Measurements from ENCODE around the gene ADCY5.

The ADCY5 gene

GRCh38 chr3:123321806-123322205 is 127.1 kb downstream of the ADCY5 start:
- no peak for TF ChIP-seq CTCF (IDR thresholded peaks at IDR 0.05)

- TF ChIP-seq CTCF (IDR thresholded peaks at IDR 0.05): no peak
Observed at GRCh38 chr3:123320221-123320620, 128.7 kb downstream of the ADCY5 start.

- no peak for TF ChIP-seq CTCF (IDR thresholded peaks at IDR 0.05)
Observed at GRCh38 chr3:123319760-123320159, 129.1 kb downstream of the ADCY5 start.

DNA sequence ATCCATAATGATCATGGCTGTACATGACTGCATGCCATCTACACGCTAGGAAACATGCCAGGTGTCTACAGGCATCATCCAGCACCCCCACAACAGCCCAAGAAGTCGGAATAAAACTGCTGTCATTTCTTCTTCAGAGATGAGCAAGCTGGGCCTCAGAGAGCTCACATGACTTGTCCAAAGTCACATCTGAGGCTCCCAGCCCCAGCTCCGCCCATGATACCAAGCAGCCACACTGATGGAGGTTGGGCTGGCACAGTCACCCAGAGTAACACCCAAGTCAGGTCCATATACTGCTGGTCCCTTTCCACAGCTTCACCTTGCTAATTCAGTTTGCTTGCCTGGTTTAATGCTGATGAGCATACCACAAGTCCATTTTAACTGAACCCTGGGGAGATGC is 130.5 kb downstream of the ADCY5 start:
- TF ChIP-seq CTCF (IDR thresholded peaks at IDR 0.05): no peak

DNA sequence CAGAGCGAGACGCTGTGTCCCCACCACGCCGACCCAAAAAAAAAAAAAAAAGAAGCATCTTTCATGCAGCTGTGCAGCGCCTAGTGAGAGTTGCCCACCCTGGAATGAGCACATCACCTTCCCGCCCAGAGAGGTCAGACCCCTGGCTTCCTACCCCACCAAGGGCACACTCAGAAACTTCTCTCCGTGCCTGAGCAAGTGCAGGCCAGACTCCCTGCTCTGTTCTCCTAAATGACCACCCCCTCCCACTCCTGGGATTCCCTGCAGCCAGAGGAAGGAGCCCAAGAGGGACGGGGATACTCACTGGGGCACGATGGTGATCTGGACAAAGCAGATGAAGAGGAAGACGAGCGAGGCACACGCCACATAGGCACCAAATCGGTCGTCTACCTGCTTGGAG is 131.2 kb downstream of the ADCY5 start:
- TF ChIP-seq CTCF (IDR thresholded peaks at IDR 0.05): no peak

- TF ChIP-seq CTCF (IDR thresholded peaks at IDR 0.05): no peak
Observed at GRCh38 chr3:123315271-123315595, 133.7 kb downstream of the ADCY5 start.

- no peak for TF ChIP-seq CTCF (IDR thresholded peaks at IDR 0.05)
Observed at GRCh38 chr3:123314359-123315270, 134.3 kb downstream of the ADCY5 start.
